Trophoblast cell (in vitro differentiated cells and primary cell): ENCODE data around the gene PCF11.

Experiments used
- DNase-seq, 2 donors: peaks; one replicate each; pipeline ENCODE4 v3.0.0-alpha.2; 2016
- H2AFZ ChIP-seq: 2 replicates; pipeline ENCODE4 v1.6.1; 2013; ENCODE audit warnings: low read length, moderate library complexity, mild to moderate bottlenecking; ENCODE audit not compliant: insufficient read depth, poor library complexity
- H2AK5ac ChIP-seq: 2 replicates; pipeline ENCODE4 v1.6.1; 2013; ENCODE audit warnings: mild to moderate bottlenecking, low read length
- H2BK120ac ChIP-seq: 2 replicates; pipeline ENCODE4 v1.6.1; 2013; ENCODE audit warnings: low read length, mild to moderate bottlenecking, moderate library complexity; ENCODE audit not compliant: insufficient read depth, poor library complexity
- H2BK12ac ChIP-seq: 2 replicates; pipeline ENCODE4 v1.6.1; 2013; ENCODE audit warnings: mild to moderate bottlenecking, low read length, moderate library complexity
- H2BK5ac ChIP-seq: 2 replicates; pipeline ENCODE4 v1.6.1; 2013; ENCODE audit warnings: low read length, low read depth, moderate library complexity, mild to moderate bottlenecking; ENCODE audit not compliant: poor library complexity
- H3K14ac ChIP-seq: 2 replicates; pipeline ENCODE4 v1.6.1; 2013; ENCODE audit warnings: mild to moderate bottlenecking, low read length
- H3K18ac ChIP-seq: 2 replicates; pipeline ENCODE4 v1.6.1; 2013; ENCODE audit warnings: mild to moderate bottlenecking, low read length
- H3K23ac ChIP-seq: 2 replicates; pipeline ENCODE4 v1.6.1; 2013; ENCODE audit warnings: low read length
- H3K27ac ChIP-seq: 2 replicates; pipeline ENCODE4 v1.5.1; 2013; ENCODE audit warnings: low read depth, mild to moderate bottlenecking, inconsistent platforms, low read length, moderate library complexity
- H3K27me3 ChIP-seq: 2 replicates; pipeline ENCODE4 v1.6.1; 2013; ENCODE audit warnings: inconsistent platforms, mild to moderate bottlenecking, low read length, moderate library complexity; ENCODE audit not compliant: insufficient read depth
- H3K36me3 ChIP-seq, 2 experiments: 1 replicate in 1 of 2; 2 replicates in 1 of 2; pipeline ENCODE4 v1.6.1; 2013; ENCODE audit warnings: low read length in 2 of 2, mild to moderate bottlenecking in 2 of 2, moderate library complexity in 1 of 2; ENCODE audit not compliant: insufficient read depth in 2 of 2, control insufficient read depth in 1 of 2
- H3K4ac ChIP-seq: 2 replicates; pipeline ENCODE4 v1.6.1; 2013; ENCODE audit warnings: low read depth, mild to moderate bottlenecking, low read length, moderate library complexity
- H3K4me1 ChIP-seq, 2 experiments: 1 replicate in 1 of 2; 2 replicates in 1 of 2; pipeline ENCODE4 v1.6.1; 2013; ENCODE audit warnings: low read length in 2 of 2, mild to moderate bottlenecking in 2 of 2, moderate library complexity in 1 of 2; ENCODE audit not compliant: insufficient read depth in 2 of 2, control insufficient read depth in 1 of 2
- H3K4me2 ChIP-seq: 2 replicates; pipeline ENCODE4 v1.6.1; 2013; ENCODE audit warnings: inconsistent platforms, mild to moderate bottlenecking, low read length, moderate library complexity
- H3K4me3 ChIP-seq: 2 replicates; pipeline ENCODE4 v1.5.1; 2013; ENCODE audit warnings: mild to moderate bottlenecking, low read depth, low read length, inconsistent platforms
- H3K79me1 ChIP-seq: one replicate; pipeline ENCODE4 v1.6.1; 2013; ENCODE audit warnings: low read length
- H3K79me2 ChIP-seq: 2 replicates; pipeline ENCODE4 v1.6.1; 2013; ENCODE audit warnings: low read length, mild to moderate bottlenecking; ENCODE audit not compliant: control insufficient read depth, insufficient read depth, poor library complexity
- H3K9ac ChIP-seq: 2 replicates; pipeline ENCODE4 v1.6.1; 2013; ENCODE audit warnings: mild to moderate bottlenecking, low read length
- H3K9me3 ChIP-seq: 2 replicates; pipeline ENCODE4 v1.6.1; 2013; ENCODE audit warnings: low read depth, mild to moderate bottlenecking, control low read depth, inconsistent platforms, low read length; ENCODE audit not compliant: insufficient read depth
- H4K12ac ChIP-seq: 2 replicates; pipeline ENCODE4 v1.6.1; 2013; ENCODE audit warnings: low read depth, mild to moderate bottlenecking, low read length, moderate library complexity
- H4K8ac ChIP-seq: 2 replicates; pipeline ENCODE4 v1.6.1; 2013; ENCODE audit warnings: low read depth, mild to moderate bottlenecking, low read length, moderate library complexity
- H4K91ac ChIP-seq: one replicate; pipeline ENCODE4 v1.6.1; 2013; ENCODE audit warnings: low read depth, mild to moderate bottlenecking, low read length, moderate library complexity
- WGBS: extraction: QIAGEN DNeasy Blood & Tissue Kit; methylation state at CpG from one replicate; pipeline ENCODE4 v1.1.7; 2013; ENCODE audit warnings: missing lambda C conversion rate; ENCODE audit not compliant: insufficient read length, insufficient coverage; ENCODE audit errors: extremely low coverage; 5-methylcytosine and 5-hydroxymethylcytosine counted together

Gene PCF11

DNA sequence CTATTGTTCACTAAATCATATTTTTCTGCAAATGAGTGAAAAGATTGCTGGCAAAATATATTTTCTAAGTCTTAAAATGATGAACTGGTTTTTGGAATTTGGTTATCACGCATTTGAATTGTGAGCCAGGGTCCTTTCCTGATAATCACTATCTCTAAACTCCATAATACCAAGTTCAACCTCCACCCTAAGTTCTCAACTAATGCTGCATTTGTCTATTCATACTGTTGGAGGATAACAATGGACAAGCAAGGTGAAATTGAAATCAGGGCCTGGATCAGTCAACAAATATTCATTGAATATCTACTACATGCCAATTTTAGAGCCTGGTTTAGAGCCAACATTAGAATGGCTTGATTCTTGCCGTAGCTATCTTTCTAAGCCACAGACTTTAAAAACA is 4.7 kb upstream of the PCF11 start:
- Histone ChIP-seq H2BK5ac (no peak overlapping the region), H3K4me2 (no peak overlapping the region), H3K36me3 (no peaks in the 10 kb centered on the region), H3K9me3 (no peaks in the 10 kb centered on the region), H3K4me3 (no peak overlapping the region), H3K23ac (no peak overlapping the region), H4K91ac (no peak overlapping the region), H3K9ac (no peak overlapping the region), H3K79me2 (peaks cover 2% of the 10 kb centered on the region), H2BK12ac (no peak overlapping the region), H3K27me3 (no peaks in the 10 kb centered on the region), H2AK5ac (no peak overlapping the region), H4K8ac (no peak overlapping the region), H3K79me1 (peaks cover 9% of the 10 kb centered on the region), H2AFZ (no peak overlapping the region), H3K4me1 (no peaks in the 10 kb centered on the region), H3K27ac (no peak overlapping the region), H3K4ac (no peak overlapping the region), H2BK120ac (no peak overlapping the region), H3K14ac (no peak overlapping the region), H3K18ac (no peak overlapping the region), H4K12ac (no peak overlapping the region)
- WGBS = no CpG with 5 or more reads among the region's 2 CpGs
- no peak for DNase-seq

DNA sequence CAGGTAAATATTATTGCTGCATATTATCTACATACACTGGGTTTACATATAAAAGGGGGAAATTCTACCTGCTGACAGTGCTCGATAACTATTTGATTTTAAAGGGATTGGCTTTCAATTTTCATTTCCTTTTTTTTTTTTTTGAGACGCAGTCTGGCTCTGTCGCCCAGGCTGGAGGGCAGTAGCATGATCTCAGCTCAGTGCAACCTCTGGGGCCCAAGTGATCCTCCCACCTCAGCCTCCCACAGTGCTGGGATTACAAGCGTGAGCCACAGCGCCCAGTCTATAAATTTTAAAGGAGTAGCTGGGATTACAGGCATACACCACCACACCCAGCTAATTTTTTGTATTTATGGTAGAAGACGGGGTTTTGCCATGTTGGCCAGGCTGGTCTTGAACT is 3.2 kb upstream of the PCF11 start:
- Histone ChIP-seq H3K36me3 (no peaks in the 10 kb centered on the region), H2BK5ac (no peak overlapping the region), H3K27ac (no peak overlapping the region), H3K4ac (no peak overlapping the region), H3K14ac (no peak overlapping the region), H4K91ac (no peak overlapping the region), H3K23ac (no peak overlapping the region), H3K18ac (no peak overlapping the region), H4K12ac (no peak overlapping the region), H3K4me2 (no peak overlapping the region), H2AK5ac (no peak overlapping the region), H3K9me3 (no peaks in the 10 kb centered on the region), H3K79me1 (peaks cover 17% of the 10 kb centered on the region), H3K9ac (no peak overlapping the region), H2BK120ac (no peak overlapping the region), H3K27me3 (no peaks in the 10 kb centered on the region), H2AFZ (no peak overlapping the region), H3K4me1 (no peaks in the 10 kb centered on the region), H3K79me2 (peaks cover 11% of the 10 kb centered on the region), H2BK12ac (no peak overlapping the region), H4K8ac (no peak overlapping the region), H3K4me3 (no peak overlapping the region)
- no CpG with 5 or more reads among the region's 6 CpGs for WGBS
- DNase-seq = no peak

DNA sequence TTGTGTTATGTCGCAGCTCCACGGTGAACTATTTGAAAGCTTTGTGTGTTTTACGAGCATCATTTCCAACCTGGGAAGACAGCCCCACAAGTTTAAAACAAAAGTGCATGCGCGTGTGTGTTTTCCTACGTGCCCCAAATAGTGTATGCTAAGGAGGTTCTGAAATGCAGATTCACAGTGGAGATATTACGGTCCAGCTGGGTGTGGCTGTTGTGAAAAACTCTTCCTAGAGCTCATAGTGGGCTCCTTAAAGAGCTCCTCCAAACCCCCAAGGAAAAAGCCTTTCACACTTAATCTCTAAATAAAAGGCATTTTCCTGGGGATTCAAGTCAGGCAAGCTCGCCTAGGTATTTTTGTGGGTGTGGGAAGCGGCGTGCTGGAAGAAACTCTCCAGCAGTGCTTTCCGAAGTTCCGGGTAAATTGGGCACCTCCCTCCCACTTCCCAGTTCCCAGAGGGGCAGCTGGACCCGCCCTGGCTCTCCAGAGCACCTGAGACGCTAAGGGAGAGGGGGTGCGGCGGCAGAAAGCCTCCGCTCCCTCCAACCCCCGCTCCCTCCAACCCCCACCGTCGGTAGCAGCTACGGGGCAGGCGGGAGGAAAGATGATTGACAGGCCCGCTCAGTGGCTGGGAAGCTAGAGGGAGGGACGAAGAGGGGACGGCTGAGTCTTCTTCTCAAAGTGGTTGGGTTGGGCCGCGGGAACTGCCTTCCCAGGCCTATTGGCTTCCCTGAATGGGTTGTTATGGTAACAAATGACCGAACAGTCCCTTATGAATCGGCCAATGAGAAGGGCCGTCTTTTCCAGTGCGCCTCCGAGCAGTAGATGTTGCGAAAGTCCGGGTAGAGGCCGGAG is 561 bp upstream of the PCF11 start:
- Histone ChIP-seq H2AFZ (peak overlapping the region; percentile 50), H3K4me1 (peaks cover 4 to 6% of the 10 kb centered on the region in 2 experiments), H4K91ac (peak overlapping the region; percentile 25), H3K4me3 (peak overlapping the region; percentile 52), H2AK5ac (no peak overlapping the region), H3K9ac (peak overlapping the region; percentile 57), H2BK120ac (peak overlapping the region; percentile 26), H4K12ac (peak overlapping the region; percentile 77), H3K4ac (no peak overlapping the region), H3K18ac (no peak overlapping the region), H3K79me1 (peaks cover 17% of the 10 kb centered on the region), H3K27me3 (no peaks in the 10 kb centered on the region), H2BK12ac (no peak overlapping the region), H4K8ac (peak overlapping the region; percentile 91), H3K4me2 (peak overlapping the region; percentile 95), H3K79me2 (peaks cover 16% of the 10 kb centered on the region), H3K36me3 (peaks cover 0 to 2% of the 10 kb centered on the region in 2 experiments), H3K23ac (no peak overlapping the region), H3K27ac (peak overlapping the region; percentile 57), H2BK5ac (peak overlapping the region; percentile 44), H3K9me3 (no peaks in the 10 kb centered on the region), H3K14ac (no peak overlapping the region)
- DNase-seq = peak; percentile 100
- WGBS = no CpG with 5 or more reads among the region's 35 CpGs

DNA sequence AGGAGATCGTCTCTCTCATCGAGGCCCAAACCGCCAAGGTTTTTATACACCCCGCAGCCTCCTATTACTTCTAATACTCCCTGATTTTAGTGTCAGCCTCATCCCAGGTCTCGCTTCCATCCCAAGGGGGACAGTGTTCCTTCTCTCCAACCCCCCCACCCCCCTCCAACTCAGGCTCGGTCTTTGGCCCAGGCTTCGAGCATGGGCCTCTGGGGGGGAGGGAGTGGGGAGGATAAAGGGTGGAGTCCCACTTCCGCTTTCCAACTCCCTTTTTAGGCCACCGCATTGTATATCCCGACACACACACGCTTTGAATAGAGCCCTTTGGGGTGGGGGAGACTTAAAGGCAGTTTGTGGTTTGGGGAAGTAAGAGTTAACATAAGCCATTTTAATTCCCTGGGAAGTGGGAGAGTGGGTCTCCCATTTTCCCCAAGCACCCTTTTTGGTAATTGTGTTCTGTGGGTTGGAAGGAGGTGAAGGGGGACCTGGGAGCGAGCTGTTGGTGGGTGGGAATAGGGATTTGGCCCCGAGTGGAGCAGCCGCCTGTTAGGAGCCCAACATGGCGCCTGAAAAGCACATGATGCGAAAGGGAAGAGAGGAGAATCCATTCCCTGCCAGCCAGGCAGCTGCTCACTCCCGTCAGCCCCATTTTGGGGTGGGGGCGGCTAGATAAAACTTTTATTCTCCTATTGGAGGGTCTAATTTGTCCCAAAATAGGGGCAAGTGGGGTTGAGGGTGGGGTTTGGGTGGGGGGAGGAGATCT is 844 bp downstream of the PCF11 start:
- no peaks in the 10 kb centered on the region for H3K9me3 ChIP-seq
- peak overlapping the region; percentile 86 for H3K4me2 ChIP-seq
- peak overlapping the region; percentile 81 for H3K4ac ChIP-seq
- H3K27ac ChIP-seq = peak overlapping the region; percentile 97
- H3K36me3 ChIP-seq = peaks cover under 1 to 2% of the 10 kb centered on the region in 2 experiments
- peak overlapping the region; percentile 98 for H3K9ac ChIP-seq
- H3K27me3 ChIP-seq = no peaks in the 10 kb centered on the region
- peak overlapping the region; percentile 15 for H4K12ac ChIP-seq
- peak; percentile 19 to 41 for DNase-seq
- peak overlapping the region; percentile 90 for H3K18ac ChIP-seq
- peak overlapping the region; percentile 76 for H3K23ac ChIP-seq
- no CpG with 5 or more reads among the region's 18 CpGs for WGBS
- no peak overlapping the region for H2BK12ac ChIP-seq
- peak overlapping the region; percentile 70 for H2AK5ac ChIP-seq
- H4K91ac ChIP-seq = peak overlapping the region; percentile 88
- H4K8ac ChIP-seq = peak overlapping the region; percentile 83
- H2AFZ ChIP-seq = peak overlapping the region; percentile 8
- peaks cover 17% of the 10 kb centered on the region for H3K79me1 ChIP-seq
- peak overlapping the region; percentile 85 for H3K14ac ChIP-seq
- H2BK5ac ChIP-seq = peak overlapping the region; percentile 82
- peak overlapping the region; percentile 93 for H3K4me3 ChIP-seq
- peaks cover 4 to 6% of the 10 kb centered on the region in 2 experiments for H3K4me1 ChIP-seq
- H3K79me2 ChIP-seq = peaks cover 16% of the 10 kb centered on the region
- H2BK120ac ChIP-seq = peak overlapping the region; percentile 48
